Midbrain (tissue), 1 donor: Measurements from ENCODE around the gene SPATC1L.
"Not testable (repeated sequence)": the region's sequence is repeated elsewhere in the genome, so short reads cannot be mapped to it uniquely, and the experiment has no call there.

ENCODE experiments used
- DNase-seq: peaks from one replicate; lab custom pipeline; 2025; lab: John Stamatoyannopoulos, UW

The SPATC1L gene

DNA sequence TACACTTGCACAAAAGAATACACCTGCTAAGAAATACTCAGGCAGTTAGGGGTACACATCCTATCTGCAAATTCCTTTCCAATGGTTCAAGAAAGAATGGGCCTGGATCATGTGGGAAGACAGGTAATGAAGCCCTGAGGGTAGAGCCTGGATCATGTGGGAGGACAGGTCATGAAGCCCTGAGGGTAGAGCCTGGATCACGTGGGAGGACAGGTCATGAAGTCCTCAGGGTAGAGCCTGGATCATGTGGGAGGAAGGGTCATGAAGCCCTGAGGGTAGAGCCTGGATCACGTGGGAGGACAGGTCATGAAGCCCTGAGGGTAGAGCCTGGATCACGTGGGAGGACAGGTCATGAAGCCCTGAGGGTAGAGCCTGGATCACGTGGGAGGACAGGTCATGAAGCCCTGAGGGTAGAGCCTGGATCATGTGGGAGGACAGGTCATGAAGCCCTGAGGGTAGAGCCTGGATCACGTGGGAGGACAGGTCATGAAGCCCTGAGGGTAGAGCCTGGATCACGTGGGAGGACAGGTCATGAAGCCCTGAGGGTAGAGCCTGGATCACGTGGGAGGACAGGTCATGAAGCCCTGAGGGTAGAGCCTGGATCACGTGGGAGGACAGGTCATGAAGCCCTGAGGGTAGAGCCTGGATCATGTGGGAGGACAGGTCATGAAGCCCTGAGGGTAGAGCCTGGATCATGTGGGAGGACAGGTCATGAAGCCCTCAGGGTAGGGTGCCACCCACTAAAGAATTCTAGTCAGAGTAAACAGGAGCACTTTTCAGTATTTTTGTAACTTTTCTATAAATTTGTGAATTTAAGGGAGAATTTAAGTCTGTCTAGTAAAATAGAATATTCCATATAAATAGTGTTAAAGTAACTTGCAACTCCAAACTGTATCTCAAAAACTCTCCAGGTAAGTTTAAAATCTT lies 16.9 kb upstream of the SPATC1L start:
- DNase-seq, result not testable (repeated sequence)

DNA sequence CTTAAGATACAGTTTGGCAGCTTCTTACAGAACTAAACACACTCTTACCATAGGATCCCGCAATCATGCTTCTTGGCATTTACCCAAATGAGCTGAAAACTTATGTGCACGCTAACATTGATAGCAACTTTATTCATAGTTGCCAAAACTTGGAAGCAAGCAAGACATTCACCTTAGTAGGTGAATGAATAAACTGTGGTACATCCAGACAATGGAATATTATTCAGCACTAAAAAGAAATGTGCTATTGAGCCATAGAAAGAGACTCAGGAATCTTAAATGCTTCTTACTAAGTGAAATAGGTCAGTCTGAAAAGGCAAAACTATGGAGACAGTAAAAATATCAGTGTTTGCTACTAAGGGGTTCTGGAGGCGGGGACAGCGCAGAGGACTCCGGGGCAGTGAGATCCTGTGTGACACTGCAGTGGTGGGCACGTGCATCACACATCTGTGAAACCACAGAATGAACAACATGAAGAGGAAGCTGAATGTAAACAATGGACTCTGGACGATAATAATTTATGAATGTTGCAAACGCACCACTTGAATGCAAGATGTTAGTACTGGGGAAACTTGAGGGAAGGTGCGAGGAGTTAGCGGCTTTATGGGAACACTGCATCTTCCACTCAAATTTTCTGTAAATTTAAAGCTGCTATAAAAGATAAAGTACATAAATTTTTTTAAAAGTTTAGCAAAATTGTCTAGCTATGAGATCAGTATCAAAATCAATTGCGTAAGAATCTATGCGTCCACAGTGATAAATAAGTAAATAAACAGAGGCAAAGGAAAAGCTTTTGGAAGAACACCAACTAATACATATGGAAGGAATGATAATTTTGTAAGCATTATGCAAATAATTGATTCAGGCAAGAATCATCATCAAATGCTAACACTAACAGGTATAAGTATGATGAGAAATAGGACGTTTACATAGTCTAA lies 15.4 kb upstream of the SPATC1L start:
- DNase-seq, result no peak

GRCh38 chr21:46196733-46197132 lies 12.5 kb upstream of the SPATC1L start:
- no peak for DNase-seq

DNA sequence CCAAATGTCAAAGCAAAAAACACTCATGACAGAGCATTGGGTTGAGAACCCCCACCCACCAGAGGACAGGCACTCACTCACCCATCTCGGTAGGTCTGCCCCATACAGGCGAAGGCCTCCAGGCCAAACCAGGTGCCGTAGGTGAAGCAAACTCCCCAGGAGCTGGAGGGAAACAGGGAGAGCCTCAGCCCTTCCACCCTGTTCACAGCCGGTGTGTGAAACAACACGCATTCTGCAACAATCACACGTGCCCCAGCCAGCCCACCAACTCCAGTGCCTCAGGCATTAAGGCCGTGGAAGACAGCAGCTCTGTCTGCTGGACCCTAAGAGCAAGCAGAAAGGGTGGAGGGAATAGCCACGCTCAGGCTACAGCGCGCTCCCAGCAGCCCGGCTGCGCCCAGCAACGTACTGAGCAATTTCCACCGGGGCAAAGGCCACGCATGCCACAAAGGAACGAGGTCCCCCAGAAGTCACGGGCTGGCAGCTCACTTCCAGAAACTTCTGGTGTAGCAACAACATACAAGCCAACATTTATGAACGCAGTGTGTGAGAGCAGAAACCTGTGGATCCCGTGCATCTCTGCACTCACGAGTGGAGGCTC lies 11.4 kb upstream of the SPATC1L start:
- no peak for DNase-seq

- DNase-seq, result no peak
These were observed 10.4 kb upstream of the SPATC1L start for GRCh38 chr21:46194374-46195334.

GRCh38 chr21:46193829-46194373 lies 9.6 kb upstream of the SPATC1L start:
- DNase-seq, result no peak

DNA sequence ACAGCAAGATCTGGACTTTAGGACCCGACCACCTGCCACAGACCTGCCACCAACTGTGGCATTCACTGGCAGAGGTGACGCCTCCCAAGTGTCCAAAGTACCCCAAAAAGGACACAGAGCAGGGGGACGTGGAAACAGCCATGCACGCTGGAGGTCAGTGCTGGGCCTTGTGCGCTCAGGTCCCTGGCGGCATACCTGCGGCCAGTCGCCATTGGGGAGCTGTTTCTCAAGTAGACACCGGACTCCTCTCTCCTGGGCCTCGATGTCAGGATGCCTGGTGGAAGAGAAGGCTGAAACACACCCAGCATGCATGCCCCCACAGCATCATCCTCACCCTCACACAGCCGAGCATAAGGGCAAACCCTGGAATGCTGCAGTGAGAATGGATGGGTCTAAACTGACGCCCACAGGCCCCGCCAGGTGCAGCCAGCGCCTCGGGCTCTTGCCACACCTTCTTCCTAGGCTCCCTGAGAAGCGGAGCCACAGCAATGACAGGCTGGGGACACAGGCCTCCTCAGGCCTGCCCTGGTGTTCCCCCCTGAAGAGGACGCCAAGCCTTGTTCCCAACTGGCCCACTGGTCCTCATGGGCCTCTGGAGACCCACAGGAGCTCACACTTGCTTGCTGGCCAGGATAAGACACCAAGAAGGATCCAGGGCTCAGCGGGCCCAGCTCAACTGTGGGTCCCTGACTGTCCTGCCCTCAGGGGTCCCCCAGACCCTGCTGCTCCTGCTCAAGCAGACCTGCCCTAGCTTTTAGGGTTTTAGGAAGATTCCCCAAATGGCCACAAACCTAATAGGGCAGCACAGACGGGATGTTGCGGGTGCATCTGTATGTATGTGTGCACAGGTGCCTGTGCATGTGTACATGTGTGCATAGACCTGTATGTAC lies 7.7 kb upstream of the SPATC1L start:
- DNase-seq, result no peak

- no peak for DNase-seq
These were observed 7.0 kb upstream of the SPATC1L start for GRCh38 chr21:46191257-46191685.

GRCh38 chr21:46190491-46191131 lies 6.4 kb upstream of the SPATC1L start:
- DNase-seq, result no peak

- no peak for DNase-seq
These were observed 5.8 kb upstream of the SPATC1L start for GRCh38 chr21:46189959-46190490.

DNA sequence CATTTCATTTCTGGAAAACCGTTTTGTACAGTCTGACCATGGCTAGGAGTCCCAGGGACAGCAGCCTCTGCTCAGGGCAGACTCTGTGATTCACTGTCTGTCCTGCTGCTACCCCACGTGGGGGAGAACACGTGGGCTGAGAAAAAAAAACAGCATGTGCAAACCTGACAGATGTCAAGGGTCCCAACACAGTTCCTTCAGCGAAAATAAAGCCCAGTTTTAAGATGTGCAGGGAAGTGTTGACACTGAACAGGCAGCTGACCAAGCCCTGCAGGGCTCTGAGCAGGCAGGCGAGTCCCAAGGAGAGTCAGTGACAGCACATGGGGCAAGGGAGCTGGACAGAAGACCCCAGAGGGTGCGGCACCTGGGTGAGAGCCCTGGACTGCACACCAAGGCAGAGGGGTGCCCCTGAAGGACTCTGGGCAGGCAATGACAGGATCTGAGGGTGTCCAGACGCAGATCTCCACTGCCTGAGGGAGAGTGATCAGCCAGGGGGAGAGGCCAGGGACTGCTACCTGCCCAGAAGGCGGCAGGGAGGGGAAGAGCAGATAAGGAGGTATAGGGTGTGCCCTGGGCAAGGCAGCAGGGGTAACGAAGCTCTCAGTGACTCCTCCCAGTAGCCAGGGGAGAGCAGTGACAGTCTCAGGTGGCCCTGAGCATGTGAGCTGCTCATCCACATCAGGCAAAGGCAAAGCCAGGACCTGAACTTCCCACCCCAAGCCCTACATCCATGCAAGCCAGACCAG lies 5.1 kb upstream of the SPATC1L start:
- DNase-seq, result peak; percentile 17

GRCh38 chr21:46188226-46189212 lies 4.3 kb upstream of the SPATC1L start:
- DNase-seq, result peak; percentile 70

DNA sequence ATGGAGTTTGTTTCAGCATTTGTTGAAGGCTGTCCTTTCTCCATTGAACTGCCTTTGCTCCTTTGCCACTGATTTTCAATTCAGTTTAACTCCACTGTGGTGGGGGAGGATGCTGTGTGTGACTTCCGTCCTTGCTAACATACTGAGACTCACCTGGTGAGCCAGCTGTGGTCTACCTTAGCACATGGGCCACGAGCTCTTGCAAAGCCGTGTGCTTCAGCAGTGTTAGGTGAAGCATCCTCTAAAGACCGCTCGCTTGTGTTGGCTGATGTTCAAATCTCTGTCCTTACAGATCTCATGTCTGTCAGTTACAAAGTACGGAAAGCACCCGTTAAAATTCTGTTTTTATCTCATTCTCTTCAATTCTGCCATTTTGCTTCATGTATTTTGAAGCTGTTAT lies 3.6 kb upstream of the SPATC1L start:
- no peak for DNase-seq

GRCh38 chr21:46187261-46187660 lies 3.0 kb upstream of the SPATC1L start:
- DNase-seq, result no peak

DNA sequence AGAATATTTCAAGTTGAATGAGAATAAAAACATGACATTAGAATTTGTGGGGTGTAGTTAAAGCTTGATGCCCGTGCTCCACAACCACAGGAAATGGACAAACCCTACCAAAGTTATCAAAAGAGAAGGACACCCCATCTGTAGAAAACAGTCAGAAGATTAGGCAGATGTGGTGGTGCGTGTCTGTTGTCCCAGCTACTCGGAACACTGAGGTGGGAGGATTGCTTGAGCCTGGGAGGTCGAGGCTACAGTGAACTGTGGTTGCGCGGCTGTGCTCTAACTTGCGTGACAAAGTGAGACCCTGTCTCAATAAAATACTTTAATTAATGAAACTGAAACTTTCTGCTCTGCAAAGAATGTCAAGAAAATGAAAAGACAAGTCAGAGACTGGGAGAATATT lies 1.5 kb upstream of the SPATC1L start:
- no peak for DNase-seq

DNA sequence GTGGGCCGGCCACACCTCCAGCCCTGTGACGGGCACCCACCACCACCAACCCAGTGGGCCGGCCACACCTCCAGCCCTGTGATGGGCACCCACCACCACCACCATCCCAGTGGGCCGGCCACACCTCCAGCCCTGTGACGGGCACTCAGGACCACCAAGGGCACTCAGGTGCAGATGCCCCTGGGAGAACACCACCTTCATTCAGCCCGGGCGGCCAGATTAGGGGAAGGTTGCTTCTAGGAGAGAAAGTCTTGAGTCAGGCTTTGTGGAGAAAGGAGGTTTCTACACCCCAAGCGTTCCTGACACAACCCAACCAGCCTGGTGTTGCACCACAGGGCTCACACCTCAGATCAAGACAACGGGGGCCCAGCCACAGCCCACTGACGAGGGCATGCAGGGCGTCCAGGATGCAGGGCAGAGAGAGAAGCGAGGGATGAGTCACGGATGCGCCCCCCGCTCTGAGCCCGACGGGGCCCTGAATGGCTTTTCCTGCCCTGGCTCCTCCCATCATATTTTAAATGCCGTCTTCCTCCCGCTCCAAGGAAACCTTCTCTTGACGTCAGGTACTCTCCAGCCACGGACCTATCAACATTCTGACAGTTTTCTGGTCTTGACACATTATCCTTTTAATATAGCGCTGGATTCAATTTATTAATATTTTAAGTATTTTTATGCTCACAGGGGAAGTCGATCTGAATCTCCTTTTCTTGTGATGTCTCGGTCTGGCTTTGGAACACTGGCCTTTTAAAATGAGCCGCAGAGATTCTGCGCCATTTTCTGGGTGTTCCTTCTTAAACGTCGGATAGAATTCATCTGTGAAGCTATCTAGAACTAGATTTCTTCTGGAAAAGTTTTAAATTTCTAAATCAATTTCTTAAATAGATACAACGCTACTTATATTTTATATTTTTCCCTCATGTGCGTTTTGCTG lies 631 bp upstream of the SPATC1L start:
- DNase-seq, result peak; percentile 63
